Nephron progenitor cell (in vitro differentiated cells): ENCODE measurements around the gene CLEC16A.

Experiments
- DNase-seq: peaks from one replicate; pipeline ENCODE4 v3.0.0; 2021
- H3K27ac Mint-ChIP-seq: 2 replicates; pipeline ENCODE4 v1.8.0; 2021; ENCODE audit warnings: mild to moderate bottlenecking, moderate library complexity, mixed read lengths
- H3K27me3 Mint-ChIP-seq: 2 replicates; pipeline ENCODE4 v1.8.0; 2021; ENCODE audit warnings: mild to moderate bottlenecking, low read depth, mixed read lengths; ENCODE audit not compliant: poor library complexity
- H3K36me3 Mint-ChIP-seq: 2 replicates; pipeline ENCODE4 v1.8.0; 2021; ENCODE audit warnings: low read depth, mixed read lengths
- H3K4me1 Mint-ChIP-seq: 2 replicates; pipeline ENCODE4 v1.8.0; 2021; ENCODE audit warnings: mixed read lengths
- H3K4me3 Mint-ChIP-seq: 2 replicates; pipeline ENCODE4 v1.8.0; 2021; ENCODE audit warnings: mild to moderate bottlenecking, moderate library complexity, mixed read lengths
- H3K9me3 Mint-ChIP-seq: 2 replicates; pipeline ENCODE4 v1.8.0; 2021; ENCODE audit warnings: mild to moderate bottlenecking, moderate library complexity, mixed read lengths
- CTCF ChIP-seq: fragments of 200-600 bp; sonication (generic); IDR thresholded peaks from 2 replicates; pipeline ENCODE4 v1.5.0; 2021; ENCODE audit warnings: antibody characterized with exemption

The CLEC16A gene

GRCh38 chr16:11058832-11059231 is 114.5 kb downstream of the CLEC16A start:
- TF ChIP-seq CTCF = no peak
- H3K27me3 Mint-ChIP-seq = peaks cover 5% of the 10 kb centered on the region
- no peaks in the 10 kb centered on the region for H3K9me3 Mint-ChIP-seq
- H3K36me3 Mint-ChIP-seq = peaks cover 10% of the 10 kb centered on the region
- no peak overlapping the region for H3K27ac Mint-ChIP-seq
- peaks cover 69% of the 10 kb centered on the region for H3K4me1 Mint-ChIP-seq
- DNase-seq = no peak
- no peak overlapping the region for H3K4me3 Mint-ChIP-seq

- Mint-ChIP-seq H3K4me3 (no peak overlapping the region), H3K27ac (no peak overlapping the region), H3K36me3 (peaks cover 8% of the 10 kb centered on the region), H3K9me3 (no peaks in the 10 kb centered on the region), H3K27me3 (peaks cover 9% of the 10 kb centered on the region), H3K4me1 (peaks cover 69% of the 10 kb centered on the region)
- TF ChIP-seq CTCF = no peak
- DNase-seq = no peak
Observed at GRCh38 chr16:11059588-11059987, 115.2 kb downstream of the CLEC16A start.

- DNase-seq = no peak
- no peak overlapping the region for H3K4me3 Mint-ChIP-seq
- peaks cover 61% of the 10 kb centered on the region for H3K4me1 Mint-ChIP-seq
- H3K27me3 Mint-ChIP-seq = peaks cover 9% of the 10 kb centered on the region
- no peaks in the 10 kb centered on the region for H3K9me3 Mint-ChIP-seq
- TF ChIP-seq CTCF = no peak
- H3K36me3 Mint-ChIP-seq = peaks cover 8% of the 10 kb centered on the region
- no peak overlapping the region for H3K27ac Mint-ChIP-seq
Observed at GRCh38 chr16:11060364-11060763, 116.0 kb downstream of the CLEC16A start.

GRCh38 chr16:11060842-11061241 is 116.5 kb downstream of the CLEC16A start:
- no peak overlapping the region for H3K4me3 Mint-ChIP-seq
- DNase-seq = no peak
- H3K27ac Mint-ChIP-seq = no peak overlapping the region
- no peaks in the 10 kb centered on the region for H3K9me3 Mint-ChIP-seq
- peaks cover 58% of the 10 kb centered on the region for H3K4me1 Mint-ChIP-seq
- peaks cover 8% of the 10 kb centered on the region for H3K36me3 Mint-ChIP-seq
- peaks cover 9% of the 10 kb centered on the region for H3K27me3 Mint-ChIP-seq
- no peak for TF ChIP-seq CTCF

- no peak overlapping the region for H3K27ac Mint-ChIP-seq
Observed at GRCh38 chr16:11061629-11062270, 117.4 kb downstream of the CLEC16A start.

More at GRCh38 chr16:11061629-11062270, 117.4 kb downstream of the CLEC16A start:
- H3K9me3 Mint-ChIP-seq = no peaks in the 10 kb centered on the region
- H3K27me3 Mint-ChIP-seq = peaks cover 9% of the 10 kb centered on the region
- TF ChIP-seq CTCF = no peak
- peaks cover 57% of the 10 kb centered on the region for H3K4me1 Mint-ChIP-seq
- H3K4me3 Mint-ChIP-seq = no peak overlapping the region
- no peak for DNase-seq
- H3K36me3 Mint-ChIP-seq = peaks cover 8% of the 10 kb centered on the region
